ENCODE data around the gene ADRA2B.

ADRA2B gene

DNA sequence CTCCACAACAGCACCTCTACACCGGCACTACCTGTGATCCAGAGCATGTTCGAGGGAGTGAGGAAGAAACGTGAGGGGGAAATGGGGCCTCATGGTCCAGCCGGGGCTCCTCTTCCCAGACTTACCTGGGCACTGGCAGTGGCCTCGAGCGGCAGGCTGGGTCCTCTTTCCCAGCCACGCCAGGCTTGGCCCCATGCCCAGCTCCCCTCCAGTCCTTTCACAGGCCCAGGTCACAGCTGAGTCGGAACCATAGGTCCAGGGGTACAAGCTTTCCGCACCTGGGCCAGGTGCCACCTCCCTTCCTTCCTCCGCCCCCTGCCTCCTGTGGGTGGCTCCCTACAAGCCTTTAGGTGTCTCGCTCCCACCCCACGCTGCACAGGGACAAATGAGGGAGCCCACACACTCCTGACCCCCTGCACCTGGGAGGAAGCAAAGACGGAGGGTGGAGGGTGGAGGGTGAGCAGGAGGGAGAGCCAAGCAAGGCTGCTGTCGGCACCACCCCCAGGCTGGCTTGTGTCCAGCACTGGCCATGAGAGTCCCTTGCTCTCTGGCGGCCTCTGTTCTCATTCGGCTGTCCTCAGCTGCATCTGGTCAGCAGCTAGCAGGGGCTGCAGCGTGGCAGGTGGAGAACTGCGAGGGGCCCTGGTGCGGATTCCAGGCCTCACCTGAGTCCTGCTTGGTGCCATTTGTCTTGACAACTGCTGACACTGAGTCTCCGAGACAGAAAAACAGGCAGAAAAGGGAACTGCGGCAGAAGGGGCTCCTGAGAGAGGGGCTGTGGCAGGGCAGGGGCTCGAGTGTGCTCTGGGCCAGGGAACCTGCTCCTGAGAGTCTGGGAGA lies 26.8 kb downstream of the ADRA2B start:
- Histone ChIP-seq H3K4me3 (replicated peaks; ENCODE audit: insufficient read depth, low read length) (no peak overlapping the region), H3K27me3 (ENCODE audit: insufficient read depth, poor library complexity, severe bottlenecking) (no peaks in the 10 kb centered on the region), H3K27ac (replicated peaks) (no peak overlapping the region)
- TF ChIP-seq, protein P1, sequence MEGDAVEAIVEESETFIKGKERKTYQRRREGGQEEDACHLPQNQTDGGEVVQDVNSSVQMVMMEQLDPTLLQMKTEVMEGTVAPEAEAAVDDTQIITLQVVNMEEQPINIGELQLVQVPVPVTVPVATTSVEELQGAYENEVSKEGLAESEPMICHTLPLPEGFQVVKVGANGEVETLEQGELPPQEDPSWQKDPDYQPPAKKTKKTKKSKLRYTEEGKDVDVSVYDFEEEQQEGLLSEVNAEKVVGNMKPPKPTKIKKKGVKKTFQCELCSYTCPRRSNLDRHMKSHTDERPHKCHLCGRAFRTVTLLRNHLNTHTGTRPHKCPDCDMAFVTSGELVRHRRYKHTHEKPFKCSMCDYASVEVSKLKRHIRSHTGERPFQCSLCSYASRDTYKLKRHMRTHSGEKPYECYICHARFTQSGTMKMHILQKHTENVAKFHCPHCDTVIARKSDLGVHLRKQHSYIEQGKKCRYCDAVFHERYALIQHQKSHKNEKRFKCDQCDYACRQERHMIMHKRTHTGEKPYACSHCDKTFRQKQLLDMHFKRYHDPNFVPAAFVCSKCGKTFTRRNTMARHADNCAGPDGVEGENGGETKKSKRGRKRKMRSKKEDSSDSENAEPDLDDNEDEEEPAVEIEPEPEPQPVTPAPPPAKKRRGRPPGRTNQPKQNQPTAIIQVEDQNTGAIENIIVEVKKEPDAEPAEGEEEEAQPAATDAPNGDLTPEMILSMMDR (IDR thresholded peaks at IDR 0.05; ENCODE audit: insufficient read depth, low read length), result no peak
- no peak for TF ChIP-seq GABPA (IDR thresholded peaks at IDR 0.05; ENCODE audit: low read depth)
- no peak for TF ChIP-seq SPI1 (IDR thresholded peaks at IDR 0.05; ENCODE audit: borderline replicate concordance, low read depth)
- TF ChIP-seq POLR2AphosphoS5 (IDR thresholded peaks at IDR 0.05; ENCODE audit: low read depth), result no peak
- TF ChIP-seq, protein P2, sequence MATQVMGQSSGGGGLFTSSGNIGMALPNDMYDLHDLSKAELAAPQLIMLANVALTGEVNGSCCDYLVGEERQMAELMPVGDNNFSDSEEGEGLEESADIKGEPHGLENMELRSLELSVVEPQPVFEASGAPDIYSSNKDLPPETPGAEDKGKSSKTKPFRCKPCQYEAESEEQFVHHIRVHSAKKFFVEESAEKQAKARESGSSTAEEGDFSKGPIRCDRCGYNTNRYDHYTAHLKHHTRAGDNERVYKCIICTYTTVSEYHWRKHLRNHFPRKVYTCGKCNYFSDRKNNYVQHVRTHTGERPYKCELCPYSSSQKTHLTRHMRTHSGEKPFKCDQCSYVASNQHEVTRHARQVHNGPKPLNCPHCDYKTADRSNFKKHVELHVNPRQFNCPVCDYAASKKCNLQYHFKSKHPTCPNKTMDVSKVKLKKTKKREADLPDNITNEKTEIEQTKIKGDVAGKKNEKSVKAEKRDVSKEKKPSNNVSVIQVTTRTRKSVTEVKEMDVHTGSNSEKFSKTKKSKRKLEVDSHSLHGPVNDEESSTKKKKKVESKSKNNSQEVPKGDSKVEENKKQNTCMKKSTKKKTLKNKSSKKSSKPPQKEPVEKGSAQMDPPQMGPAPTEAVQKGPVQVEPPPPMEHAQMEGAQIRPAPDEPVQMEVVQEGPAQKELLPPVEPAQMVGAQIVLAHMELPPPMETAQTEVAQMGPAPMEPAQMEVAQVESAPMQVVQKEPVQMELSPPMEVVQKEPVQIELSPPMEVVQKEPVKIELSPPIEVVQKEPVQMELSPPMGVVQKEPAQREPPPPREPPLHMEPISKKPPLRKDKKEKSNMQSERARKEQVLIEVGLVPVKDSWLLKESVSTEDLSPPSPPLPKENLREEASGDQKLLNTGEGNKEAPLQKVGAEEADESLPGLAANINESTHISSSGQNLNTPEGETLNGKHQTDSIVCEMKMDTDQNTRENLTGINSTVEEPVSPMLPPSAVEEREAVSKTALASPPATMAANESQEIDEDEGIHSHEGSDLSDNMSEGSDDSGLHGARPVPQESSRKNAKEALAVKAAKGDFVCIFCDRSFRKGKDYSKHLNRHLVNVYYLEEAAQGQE (IDR thresholded peaks at IDR 0.05; ENCODE audit: insufficient replicate concordance, low read depth), result no peak
- no peak for DNase-seq (ENCODE audit: low read depth in 1 of 2, low spot score in 1 of 2)

DNA sequence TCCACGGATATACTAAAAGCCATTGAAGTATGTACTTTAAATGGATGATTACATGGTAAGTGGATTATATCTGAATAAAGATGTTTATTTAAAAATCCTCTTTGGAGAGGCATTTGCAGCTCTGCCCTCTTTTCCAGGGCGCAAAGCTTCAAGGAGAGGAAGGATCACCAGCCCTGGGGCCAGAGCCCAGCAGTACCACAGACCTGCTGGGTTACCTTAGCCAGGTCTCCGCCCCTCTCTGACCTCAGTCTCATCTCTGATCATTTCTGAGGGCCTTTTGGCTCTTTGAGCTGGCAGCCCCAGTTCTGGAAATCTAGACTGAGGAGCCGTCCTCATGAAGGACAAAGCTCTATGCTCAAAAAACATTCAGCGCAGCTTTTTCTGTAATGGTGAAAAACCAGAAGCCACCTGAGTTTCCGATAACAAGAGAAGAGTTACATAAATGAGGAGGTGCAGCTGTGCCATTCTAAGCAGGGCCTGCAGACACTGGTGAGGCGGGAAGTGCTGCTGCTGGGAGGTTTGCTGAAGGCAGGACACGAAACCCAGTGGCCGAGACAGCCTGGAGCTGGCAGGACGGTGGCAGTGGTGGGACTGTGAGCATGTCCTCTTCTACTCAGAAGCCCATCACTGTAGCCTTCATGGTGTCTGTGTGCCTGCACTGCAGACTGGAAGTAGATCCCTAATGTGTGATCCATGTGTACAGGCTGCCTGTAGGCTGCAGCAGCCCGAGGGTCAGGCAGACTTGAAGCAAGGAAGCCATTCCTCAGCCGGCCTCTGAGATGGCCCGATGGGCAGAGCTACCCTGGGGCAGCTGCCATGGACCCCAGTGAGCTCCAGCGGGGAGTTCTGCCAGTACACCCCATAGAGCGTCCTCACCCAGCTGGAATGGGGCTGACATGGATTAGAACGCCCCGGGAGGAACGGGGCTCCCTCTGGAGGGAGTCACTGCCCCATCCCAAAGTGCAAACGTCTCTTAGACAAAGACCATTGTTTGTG lies 27.7 kb downstream of the ADRA2B start:
- H3K27me3 ChIP-seq (ENCODE audit: insufficient read depth, poor library complexity, severe bottlenecking), result no peaks in the 10 kb centered on the region
- H3K27ac ChIP-seq (replicated peaks), result no peak overlapping the region
- no peak for TF ChIP-seq POLR2AphosphoS5 (IDR thresholded peaks at IDR 0.05; ENCODE audit: low read depth)
- TF ChIP-seq, protein P1 (IDR thresholded peaks at IDR 0.05; ENCODE audit: insufficient read depth, low read length), result no peak
- no peak for TF ChIP-seq SPI1 (IDR thresholded peaks at IDR 0.05; ENCODE audit: borderline replicate concordance, low read depth)
- TF ChIP-seq, protein P2 (IDR thresholded peaks at IDR 0.05; ENCODE audit: insufficient replicate concordance, low read depth), result no peak
- TF ChIP-seq GABPA (IDR thresholded peaks at IDR 0.05; ENCODE audit: low read depth), result no peak
- DNase-seq (ENCODE audit: low read depth in 1 of 2, low spot score in 1 of 2), result no peak
- no peak overlapping the region for H3K4me3 ChIP-seq (replicated peaks; ENCODE audit: insufficient read depth, low read length)

DNA sequence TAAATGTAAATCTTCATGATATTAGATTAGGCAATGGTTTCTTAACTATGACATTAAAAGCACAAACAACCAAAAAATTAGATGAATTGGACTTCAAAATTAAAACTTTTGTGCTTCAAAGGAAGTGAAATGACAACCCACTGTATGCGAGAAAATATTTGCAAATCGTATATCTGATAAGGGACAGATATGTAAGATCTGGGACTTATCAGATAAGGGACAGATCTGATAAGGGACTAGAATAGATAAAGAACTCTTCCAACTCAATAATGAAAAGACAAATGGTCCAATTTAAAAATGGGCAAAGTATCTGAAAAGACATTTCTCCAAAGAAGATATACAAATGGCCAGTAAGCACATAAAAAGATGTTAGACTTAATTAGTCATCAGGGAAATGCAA lies 29.2 kb downstream of the ADRA2B start:
- TF ChIP-seq, protein P2 (IDR thresholded peaks at IDR 0.05; ENCODE audit: insufficient replicate concordance, low read depth), result no peak
- TF ChIP-seq GABPA (IDR thresholded peaks at IDR 0.05; ENCODE audit: low read depth) (no peak), POLR2AphosphoS5 (IDR thresholded peaks at IDR 0.05; ENCODE audit: low read depth) (no peak), SPI1 (IDR thresholded peaks at IDR 0.05; ENCODE audit: borderline replicate concordance, low read depth) (no peak)
- TF ChIP-seq, protein P1 (IDR thresholded peaks at IDR 0.05; ENCODE audit: insufficient read depth, low read length), result no peak
- no peak overlapping the region for H3K4me3 ChIP-seq (replicated peaks; ENCODE audit: insufficient read depth, low read length)
- DNase-seq (ENCODE audit: low read depth in 1 of 2, low spot score in 1 of 2), result no peak
- no peak overlapping the region for H3K27ac ChIP-seq (replicated peaks)
- H3K27me3 ChIP-seq (ENCODE audit: insufficient read depth, poor library complexity, severe bottlenecking), result no peaks in the 10 kb centered on the region

Data from HL-60 (cell line).